ENCODE measurements around the gene APPBP2. TPM values are rescaled to one million over a fixed set of nuclear protein-coding genes. Genes with fewer than 3 reads are reported as not detected.
"Not testable (repeated sequence)": the region's sequence is repeated elsewhere in the genome, so short reads cannot be mapped to it uniquely, and the experiment has no call there.

The APPBP2 gene
- total RNA-seq, 1 donor from 2014 or later, result 60.7 TPM

DNA sequence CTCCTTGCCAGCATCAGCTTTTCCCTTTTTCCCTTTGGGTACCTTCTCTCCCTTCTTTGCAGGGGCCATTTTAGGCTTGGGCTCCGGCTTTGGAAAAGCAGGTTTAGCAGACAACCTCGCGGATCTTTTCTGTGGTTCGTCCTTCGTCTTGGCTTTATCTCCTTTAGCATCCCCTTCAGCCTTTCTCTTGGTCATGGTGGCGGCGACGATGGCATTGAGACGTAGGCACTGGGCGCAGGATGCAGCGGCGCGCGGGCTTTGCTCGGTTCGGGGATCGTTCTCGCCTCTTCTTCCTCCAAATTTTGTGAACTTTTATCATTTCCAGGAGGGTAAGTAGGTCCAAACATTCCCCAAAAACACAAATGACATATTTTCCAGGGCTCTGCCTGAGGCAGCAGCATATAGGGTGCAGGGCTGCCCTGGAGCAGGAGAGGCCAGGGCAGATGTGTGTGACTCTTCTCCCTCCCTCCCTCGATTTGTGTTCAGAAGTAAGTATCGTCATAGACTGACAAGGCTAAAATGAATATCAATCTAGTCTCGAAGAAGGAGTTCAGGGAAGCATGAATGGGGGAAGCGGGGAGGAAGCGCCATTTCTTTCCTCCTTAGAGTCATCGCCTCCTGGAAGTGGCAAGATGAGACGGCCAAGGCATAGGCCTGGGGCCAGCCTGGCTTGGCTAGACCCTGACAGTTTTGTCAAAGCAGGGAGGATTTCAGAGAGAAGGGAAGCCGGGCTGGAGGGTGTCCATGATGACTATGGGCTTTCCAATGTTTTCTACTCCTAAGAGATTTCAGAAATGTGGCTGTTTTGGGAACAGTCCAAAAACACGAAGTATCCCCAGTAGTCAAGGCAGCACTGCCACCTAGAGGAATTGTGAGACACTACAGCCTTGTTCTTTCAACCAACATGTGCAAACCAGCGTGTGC, 90.5 kb downstream of the APPBP2 start:
- DNase-seq (ENCODE audit: low spot score), result peak; percentile 91

DNA sequence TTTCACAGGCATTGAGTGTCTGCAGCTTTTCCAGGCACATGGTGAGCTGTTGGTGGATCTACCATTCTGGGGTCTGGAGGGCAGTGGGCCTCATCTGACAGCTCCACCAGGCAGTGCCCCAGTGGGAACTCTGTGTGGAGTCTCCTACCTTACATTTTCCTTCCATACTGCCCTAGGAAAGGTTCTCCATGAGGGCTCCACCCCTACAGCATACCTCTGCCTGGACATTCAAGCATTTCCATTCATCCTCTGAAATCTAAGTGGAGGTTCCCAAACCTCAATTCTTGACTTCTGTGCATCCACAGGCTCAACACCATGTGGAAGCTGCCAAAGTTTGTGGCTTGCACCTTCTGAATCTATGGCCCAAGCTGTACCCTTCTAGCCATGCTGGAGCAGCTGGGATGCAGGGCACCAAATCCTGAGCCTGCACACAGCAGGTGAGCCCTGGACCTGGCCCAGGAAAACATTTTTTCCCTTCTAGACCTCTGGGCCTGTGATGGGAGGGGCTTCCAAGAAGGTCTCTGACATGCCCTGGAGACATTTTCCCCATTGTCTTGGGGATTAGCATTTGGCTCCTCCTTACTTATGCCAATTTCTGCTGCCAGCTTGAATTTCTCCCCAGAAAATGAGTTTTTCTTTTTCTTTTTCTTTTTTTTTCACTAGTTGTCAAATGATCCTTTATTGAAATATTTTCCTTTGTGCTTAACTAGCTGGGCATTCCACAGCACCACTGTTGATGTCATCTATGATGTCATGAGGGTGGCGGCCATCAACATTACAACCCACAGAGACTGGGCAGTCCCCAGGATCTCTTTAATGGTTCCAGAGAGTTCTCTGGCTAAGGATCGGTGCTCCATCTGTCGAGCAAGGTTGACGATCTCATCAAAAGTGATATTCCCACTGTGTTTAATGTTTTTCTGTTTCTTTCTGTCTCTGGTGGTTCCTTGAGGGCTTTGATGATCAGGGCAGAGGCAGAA, 92.7 kb downstream of the APPBP2 start:
- DNase-seq (ENCODE audit: low spot score), result not testable (repeated sequence)

DNA sequence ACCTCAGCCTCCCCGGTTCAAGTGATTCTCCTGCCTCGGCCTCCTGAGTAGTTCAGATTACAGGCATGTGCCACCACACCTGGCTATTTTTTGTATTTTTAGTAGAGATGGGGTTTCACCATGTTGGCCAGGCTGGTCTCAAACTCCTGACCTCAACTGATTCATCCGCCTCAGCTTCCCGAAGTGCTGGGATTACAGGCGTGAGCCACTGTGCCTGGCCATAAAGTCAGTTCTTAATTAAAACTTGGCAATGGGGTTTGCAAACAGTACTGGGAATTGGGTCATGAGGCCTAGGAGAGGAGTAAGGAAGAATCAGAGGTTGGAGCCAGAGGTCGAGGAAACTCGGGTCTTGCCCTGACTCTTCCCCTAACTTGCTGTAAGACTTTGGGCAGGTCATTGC, 95.5 kb downstream of the APPBP2 start:
- not testable (repeated sequence) for DNase-seq (ENCODE audit: low spot score)

DNA sequence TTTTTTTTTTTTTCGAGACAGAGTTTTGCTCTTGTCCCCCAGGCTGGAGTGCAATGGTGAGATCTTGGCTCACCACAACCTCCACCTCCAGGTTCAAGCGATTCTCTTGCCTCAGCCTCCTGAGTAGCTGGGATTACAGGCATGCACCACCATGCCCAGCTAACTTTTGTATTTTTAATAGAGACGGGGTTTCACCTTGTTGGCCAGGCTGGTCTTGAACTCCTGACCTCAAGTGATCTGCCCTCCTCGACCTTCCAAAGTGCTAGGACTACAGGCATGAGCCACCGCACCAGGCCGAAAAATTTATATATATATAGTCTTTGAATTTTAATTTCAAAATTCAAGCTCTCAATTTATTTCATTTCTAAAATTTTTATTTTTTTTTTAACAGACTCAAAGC, 97.6 kb downstream of the APPBP2 start:
- not testable (repeated sequence) for DNase-seq (ENCODE audit: low spot score)

DNA sequence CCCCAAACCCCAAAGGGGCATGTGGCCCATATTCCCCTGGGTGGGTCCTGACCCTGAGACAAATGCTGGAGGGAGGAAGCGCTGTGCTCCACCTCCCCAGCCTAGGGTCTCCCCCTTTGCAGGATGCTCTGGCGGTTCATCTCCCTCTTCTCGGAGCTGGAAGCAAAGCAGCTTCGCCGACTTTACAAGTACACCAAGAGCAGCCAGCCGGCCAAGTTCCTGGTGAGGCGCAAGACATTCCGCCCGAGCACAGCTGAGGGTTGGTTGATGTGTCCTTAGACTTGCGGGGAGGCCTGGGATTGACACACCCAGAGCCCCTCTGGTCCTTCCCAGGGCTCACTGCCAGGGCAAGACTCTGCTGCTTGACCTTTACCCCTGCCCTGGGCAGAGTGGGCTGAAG, 99.4 kb downstream of the APPBP2 start:
- DNase-seq (ENCODE audit: low spot score), result no peak

DNA sequence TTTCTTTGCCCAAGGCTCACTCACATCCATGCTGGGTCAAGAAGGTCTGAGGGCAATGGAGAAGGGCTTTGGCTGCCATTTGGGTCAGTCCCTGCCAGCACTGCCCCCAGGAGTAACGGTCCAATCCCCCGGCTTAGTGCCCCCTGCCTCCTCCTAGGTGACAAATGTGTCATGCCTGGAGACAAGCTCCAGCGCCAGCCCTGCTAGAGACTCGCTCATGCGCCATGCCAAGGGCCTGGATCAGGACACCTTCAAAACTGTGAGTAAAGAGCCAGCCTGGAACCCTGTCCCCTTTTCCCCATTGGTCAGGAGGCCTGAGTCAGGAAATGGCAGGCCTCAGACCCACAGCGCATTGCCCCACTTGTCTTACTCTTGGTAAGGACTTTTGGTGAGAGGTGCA, 100.4 kb downstream of the APPBP2 start:
- no peak for DNase-seq (ENCODE audit: low spot score)

DNA sequence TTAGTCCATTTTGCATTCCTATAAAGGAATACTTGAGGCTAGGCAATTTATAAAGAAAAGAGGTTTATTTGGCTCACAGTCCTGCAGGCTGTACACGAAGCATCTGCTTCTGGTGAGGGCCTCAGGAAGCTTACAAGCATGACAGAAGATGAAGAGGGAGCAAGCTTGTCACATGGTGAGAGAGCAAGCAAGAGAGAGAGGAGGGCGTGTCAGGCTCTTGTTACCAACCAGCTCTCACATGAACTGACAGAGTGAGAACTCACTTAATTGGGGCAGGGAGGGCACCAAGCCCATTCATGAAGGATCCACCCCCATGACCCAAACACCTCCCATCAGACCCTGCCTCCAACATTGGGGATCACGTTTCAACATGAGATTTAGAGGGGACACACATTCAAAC, 102.2 kb downstream of the APPBP2 start:
- DNase-seq (ENCODE audit: low spot score), result no peak

DNA sequence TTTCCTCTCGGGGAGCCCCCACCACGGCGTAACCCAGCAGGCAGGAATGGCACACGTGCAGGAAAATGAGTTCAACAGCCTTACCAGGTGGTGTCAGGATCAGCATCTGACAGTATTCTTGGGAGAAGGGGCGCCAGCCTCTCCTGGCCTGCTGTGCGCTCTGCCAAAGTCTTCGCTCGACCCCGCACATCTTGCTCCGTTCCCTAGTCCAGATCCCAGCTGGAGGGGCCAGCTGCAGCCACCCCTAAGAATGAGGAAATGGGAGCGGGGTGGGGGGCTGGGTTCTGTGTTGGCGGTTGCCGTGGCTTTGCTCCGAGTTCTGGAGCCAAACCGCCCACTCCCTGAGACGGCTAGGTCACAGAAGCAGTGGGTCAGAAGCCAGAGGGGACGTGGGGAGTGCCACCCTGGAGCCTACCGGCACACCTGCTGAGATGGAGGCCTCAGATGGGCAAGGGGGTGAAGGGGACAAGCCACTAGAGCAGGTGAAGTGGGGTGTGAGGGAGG, 103.8 kb downstream of the APPBP2 start, which contains the start of gene CHCT1:
Gene CHCT1, plus strand, starts transcription at position 328 of the 504 bp plus-strand sequence. Its CDS starts 104 bp downstream, at position 432.
- no peak for DNase-seq (ENCODE audit: low spot score)

DNA sequence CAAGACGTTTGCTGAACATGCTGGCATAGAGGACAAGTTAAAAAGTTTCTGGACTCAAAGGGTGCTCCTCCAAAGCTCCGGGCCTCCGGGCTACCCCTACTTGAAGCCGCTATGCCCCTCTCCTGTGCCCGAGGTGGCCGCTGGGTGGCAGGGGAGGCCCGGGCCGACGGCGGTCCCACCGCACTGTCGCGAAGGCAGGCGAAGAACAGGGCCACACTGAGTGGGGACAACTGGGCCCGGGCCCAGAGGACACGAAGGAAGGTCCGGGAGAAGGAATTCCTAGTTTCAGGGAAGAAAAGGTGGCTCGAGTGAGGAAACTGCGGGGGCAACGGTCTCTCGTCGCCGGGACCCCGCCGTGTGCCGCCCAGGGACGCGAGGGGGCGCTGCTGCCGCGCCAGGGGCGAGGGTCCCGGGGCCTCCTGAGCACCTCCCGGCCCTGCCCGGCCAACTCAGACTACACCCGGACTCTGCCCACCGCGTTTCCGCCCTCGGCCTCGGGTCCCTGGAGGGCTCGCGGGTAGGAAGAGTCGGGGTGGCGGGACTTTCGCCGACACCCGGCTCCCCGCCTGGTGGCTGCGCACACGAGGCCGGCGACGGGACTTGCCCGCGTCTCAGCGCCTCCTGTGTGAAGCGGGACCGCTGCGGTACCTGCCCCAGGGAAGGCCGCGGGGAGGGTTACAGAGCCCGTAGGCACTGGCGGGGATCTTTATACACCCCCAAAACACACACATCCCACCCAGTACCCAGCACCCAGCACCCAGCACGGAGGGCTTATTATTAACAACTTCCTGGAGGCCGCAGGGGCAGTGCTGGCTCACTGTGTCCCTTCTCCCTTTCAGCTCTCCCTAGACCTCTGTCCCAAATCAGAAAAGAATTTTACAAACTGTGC, 104.5 kb downstream of the APPBP2 start:
- DNase-seq (ENCODE audit: low spot score), result peak; percentile 44

DNA sequence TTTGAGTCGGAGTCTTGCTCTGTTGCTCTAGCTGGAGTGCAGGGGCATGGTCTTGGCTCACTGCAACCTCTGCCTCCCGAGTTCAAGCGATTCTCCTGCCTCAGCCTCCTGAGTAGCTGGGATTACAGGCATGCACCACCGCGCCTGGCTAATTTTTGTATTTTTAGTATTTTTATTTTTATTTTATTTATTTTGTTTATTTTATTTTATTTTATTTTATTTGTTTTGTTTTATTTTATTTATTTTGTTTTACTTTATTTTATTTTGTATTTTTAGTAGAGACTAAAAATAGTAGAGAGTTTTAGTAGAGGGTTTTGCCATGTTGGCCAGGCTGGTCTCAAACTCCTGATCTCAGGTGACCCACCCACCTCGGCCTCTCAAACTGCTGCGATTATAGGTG, 106.2 kb downstream of the APPBP2 start:
- DNase-seq (ENCODE audit: low spot score), result not testable (repeated sequence)

DNA sequence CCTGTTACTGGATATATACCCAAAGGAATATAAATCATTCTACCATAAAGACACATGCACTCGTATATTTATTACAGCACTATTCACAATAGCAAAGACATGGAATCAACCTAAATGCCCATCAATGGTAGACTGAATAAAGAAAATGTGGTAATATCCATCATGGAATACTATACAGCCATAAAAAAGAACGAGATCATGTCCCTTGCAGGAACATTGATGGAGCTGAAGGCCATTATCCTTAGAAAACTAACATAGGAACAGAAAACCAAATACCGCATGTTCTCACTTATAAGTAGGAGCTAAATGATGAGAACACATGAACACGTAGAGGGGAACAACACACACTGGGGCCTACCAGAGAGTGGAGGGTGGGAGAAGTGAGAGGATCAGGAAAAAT, 107.0 kb downstream of the APPBP2 start:
- not testable (repeated sequence) for DNase-seq (ENCODE audit: low spot score)

DNA sequence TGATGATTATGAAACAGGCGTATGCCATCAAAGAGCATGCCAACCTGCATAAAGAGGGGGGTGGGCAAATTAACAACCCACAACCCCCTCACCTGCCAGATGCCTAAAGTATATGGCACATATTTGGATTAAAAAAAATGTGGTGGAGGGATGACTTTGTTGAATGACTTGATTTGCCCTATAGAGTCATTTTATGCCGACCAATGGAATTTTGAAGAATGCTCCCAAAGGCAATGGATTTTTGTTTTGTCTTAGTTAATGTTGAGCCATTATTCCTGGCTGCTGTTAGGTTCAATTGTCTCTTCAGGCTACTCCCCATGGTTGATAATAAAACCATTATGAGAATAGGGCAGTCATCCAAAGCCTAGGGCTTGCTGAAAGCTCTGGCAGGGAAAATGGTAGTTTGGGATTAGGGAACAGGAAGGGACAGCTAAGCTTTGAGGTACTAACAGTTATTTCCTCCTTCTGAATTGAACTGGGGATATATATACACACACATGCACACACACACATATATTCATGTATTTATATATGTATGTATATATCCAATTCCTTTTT, 109.6 kb downstream of the APPBP2 start:
- DNase-seq (ENCODE audit: low spot score), result no peak

DNA sequence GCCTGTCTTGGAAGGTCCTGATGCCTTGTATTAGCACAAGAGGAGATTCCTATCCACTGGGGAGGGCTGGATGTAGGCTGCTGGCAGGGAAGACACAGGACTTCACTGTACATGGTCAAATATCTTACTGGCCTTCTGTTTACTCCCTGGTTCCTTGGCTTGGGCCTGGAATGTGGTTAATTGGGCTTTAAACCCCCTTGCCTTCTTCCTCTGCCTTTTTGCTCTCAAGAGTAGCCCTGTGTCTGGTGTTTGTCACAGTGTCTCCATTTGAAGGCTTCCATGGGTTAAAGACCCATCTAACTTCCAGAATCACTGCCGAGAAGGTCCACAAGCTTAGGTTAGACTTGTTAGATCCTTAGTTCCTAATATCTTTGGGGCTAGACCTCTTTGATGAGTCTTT, 110.9 kb downstream of the APPBP2 start:
- DNase-seq (ENCODE audit: low spot score), result no peak

DNA sequence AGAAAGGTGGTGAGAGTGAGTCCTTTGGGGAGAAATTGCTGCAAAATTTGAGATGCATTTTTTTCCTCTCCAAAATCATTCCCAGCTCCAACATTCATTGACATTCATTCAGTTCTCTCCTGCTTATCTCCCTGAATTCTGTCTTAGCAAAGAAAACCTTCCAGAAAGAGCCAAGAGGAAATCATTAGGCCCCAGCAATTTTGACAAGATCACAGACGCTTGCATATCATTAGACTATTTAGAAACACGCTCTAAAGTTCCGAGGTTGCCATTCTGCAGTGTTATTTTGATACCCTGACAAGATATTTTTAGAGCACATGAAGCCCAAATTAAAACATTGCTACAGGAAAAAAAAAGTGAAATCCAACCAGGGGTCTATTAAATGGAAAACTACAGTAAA, 113.3 kb downstream of the APPBP2 start:
- no peak for DNase-seq (ENCODE audit: low spot score)

DNA sequence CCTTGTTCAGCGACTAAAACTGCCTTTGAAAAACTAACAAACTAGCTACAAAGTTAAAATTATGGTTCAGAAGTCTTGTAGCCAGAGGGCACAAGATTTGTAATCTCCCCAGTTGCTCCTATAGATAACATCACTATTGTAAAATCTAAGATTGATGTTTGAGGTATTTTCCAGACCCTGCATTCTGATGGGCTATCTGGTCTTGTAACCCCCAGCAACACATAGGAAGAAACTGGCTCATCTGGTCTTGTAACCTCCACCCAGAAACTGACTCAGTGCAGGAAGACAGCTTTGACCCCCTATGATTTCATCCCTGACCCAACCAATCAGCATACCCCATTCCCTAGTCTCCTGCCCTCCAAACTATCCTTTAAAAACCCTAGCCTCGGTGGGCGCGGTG, 116.0 kb downstream of the APPBP2 start:
- DNase-seq (ENCODE audit: low spot score), result no peak

DNA sequence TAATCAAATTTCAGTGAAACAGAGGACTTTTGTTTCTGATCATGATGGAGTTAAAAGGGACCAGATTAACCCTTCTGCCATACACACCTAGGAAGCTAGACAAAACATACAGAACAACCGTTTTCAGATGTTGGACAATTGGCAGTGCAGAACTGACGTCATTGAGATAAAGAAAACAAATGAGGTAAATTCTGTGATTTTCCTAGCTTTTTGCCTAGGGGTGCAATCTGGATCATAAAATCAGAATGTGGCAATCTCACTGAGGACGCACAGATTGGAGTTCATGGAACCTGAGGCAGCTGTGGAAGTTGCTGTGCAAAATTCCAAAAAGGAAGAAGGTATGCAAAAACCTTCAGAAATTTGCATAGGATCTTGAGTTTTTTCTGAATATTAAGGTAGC, 119.2 kb downstream of the APPBP2 start:
- no peak for DNase-seq (ENCODE audit: low spot score)

DNA sequence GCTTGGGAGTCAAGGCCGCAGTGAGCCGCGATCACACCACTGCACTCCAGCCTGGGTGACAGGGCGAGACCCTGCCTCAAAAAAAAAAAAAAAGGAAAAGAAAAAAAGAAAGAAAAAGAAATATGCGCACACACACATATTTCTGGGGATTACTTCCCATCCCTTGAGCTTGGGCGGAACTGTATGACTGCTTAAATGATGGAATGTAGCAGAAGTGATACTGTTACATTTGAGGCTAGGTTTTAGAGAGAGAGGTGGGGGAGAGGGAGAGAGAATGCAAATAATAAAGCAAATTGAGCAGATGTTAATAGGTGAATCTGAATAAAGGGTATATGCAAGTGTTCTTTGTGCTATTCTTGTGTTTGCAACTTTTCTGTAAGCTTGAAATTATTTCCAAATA, 122.1 kb downstream of the APPBP2 start:
- peak; percentile 42 for DNase-seq (ENCODE audit: low spot score)

DNA sequence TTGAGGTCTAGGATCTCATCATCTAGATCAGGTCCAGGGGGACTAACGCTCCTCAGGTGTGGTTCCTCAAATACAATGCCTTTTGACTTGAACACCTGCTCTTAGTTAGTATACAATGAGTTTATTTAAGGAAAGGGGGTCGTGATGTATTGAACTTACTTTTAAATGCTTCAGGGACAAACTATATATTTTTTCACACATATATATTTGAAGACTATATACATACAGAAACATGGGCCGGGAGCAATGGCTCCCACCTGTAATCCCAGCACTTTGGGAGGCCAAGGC, 122.6 kb downstream of the APPBP2 start:
- DNase-seq (ENCODE audit: low spot score), result no peak

DNA sequence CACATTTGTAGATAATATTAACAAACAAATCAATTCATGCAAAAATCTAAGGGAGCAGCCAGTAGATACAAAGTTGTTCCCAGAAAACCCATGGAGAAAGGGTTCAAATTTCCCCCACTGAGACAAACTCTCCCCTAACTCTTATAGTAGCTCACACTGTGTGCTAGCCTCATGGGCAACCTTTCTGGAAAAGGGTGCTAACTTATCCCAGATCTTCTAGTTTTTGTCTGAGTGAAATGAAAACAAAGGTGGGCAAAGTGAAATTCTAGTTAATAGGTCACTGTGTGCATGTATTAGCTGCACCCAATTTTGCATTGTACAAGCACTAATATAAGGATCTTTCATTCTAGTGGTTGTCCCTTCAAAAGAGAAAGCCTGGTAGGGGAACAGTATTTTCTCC, 124.2 kb downstream of the APPBP2 start:
- no peak for DNase-seq (ENCODE audit: low spot score)

DNA sequence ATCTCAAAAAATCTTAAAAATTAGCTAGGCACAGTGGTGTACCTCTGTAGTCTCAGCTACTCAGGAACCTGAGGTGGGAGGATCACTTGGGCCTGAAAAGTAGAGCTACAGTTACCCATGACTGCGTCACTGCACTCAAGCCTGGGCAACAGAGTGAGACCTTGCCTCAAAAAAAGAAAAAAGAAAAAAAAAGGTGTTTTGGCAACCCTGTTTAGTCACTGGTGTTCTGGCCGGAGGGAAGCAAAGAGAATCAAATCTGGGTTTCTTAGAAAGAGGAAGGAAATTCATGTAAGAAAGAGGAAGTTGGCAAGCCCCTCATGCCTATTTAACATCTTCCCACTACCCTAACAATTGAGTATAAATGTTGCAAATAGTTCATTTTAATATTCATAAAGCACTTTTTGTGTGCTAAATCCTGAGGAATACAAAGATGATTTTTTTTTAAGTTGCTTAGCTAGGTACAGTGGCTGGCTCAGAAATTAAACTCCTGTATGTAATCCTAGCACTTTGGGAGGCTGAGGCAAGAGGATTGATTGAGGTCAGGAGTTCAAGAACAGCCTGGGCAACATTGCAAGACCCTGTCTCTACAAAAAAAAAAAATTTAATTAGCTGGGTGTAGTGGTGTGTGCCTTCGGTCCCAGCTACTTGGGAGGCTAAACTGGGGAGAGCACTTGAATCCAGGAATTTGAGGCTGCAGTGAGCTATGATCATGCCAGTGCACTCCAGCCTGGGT, 127.6 kb downstream of the APPBP2 start:
- DNase-seq (ENCODE audit: low spot score), result no peak
